ENCODE results near the gene FAM193B.

- TF ChIP-seq CTCF (IDR thresholded peaks at IDR 0.05) (no peak), POLR2AphosphoS5 (IDR thresholded peaks at IDR 0.05) (no peak)
These were observed 39.7 kb upstream of the FAM193B start for GRCh38 chr5:177594071-177594470.
